Measurements from ENCODE around the gene SHISA9.
"Not testable (repeated sequence)": the region's sequence is repeated elsewhere in the genome, so short reads cannot be mapped to it uniquely, and the experiment has no call there.

Gene SHISA9

GRCh38 chr16:12900156-12900555, 1.2 kb upstream of the SHISA9 start:
- ATAC-seq = no peak
- DNase-seq = no peak

GRCh38 chr16:12900599-12901203, 697 bp upstream of the SHISA9 start:
- ATAC-seq (no peak), DNase-seq (no peak)

GRCh38 chr16:12901204-12901596, 198 bp upstream of the SHISA9 start:
- no peak for ATAC-seq

GRCh38 chr16:12902511-12903372, 1.3 kb downstream of the SHISA9 start:
- ATAC-seq (no peak), DNase-seq (no peak)

More at GRCh38 chr16:12901204-12901596, 198 bp upstream of the SHISA9 start:
- DNase-seq = no peak

- no peak for DNase-seq
Observed at GRCh38 chr16:12903407-12904328, 2.3 kb downstream of the SHISA9 start.

GRCh38 chr16:12904329-12904671, 2.9 kb downstream of the SHISA9 start:
- ATAC-seq (no peak), DNase-seq (no peak)

More at GRCh38 chr16:12903407-12904328, 2.3 kb downstream of the SHISA9 start:
- no peak for ATAC-seq

GRCh38 chr16:12906271-12906670, 4.9 kb downstream of the SHISA9 start:
- ATAC-seq (no peak), DNase-seq (no peak)

GRCh38 chr16:12906765-12907516, 5.5 kb downstream of the SHISA9 start:
- DNase-seq (no peak), ATAC-seq (no peak)

- ATAC-seq (no peak), DNase-seq (no peak)
Observed at GRCh38 chr16:12907670-12908233, 6.4 kb downstream of the SHISA9 start.

- DNase-seq (no peak), ATAC-seq (no peak)
Observed at GRCh38 chr16:12917246-12917645, 15.8 kb downstream of the SHISA9 start.

GRCh38 chr16:12917653-12918052, 16.3 kb downstream of the SHISA9 start:
- ATAC-seq (no peak), DNase-seq (no peak)

GRCh38 chr16:12920739-12921138, 19.3 kb downstream of the SHISA9 start:
- DNase-seq (no peak), ATAC-seq (no peak)

GRCh38 chr16:12923640-12924039, 22.2 kb downstream of the SHISA9 start:
- ATAC-seq, DNase-seq: not testable (repeated sequence)

- no peak for ATAC-seq
Observed at GRCh38 chr16:12925026-12925800, 23.8 kb downstream of the SHISA9 start.

GRCh38 chr16:12927591-12927990, 26.2 kb downstream of the SHISA9 start:
- DNase-seq (no peak), ATAC-seq (no peak)

More at GRCh38 chr16:12925026-12925800, 23.8 kb downstream of the SHISA9 start:
- no peak for DNase-seq

- no peak for DNase-seq
- ATAC-seq = no peak
Observed at GRCh38 chr16:12930881-12931280, 29.5 kb downstream of the SHISA9 start.

- DNase-seq = no peak
- ATAC-seq = no peak
Observed at GRCh38 chr16:12936391-12936790, 35.0 kb downstream of the SHISA9 start.

- no peak for DNase-seq
- no peak for ATAC-seq
Observed at GRCh38 chr16:12941896-12942295, 40.5 kb downstream of the SHISA9 start.

GRCh38 chr16:12942861-12943260, 41.5 kb downstream of the SHISA9 start:
- ATAC-seq = no peak
- no peak for DNase-seq

- no peak for DNase-seq
- no peak for ATAC-seq
Observed at GRCh38 chr16:12944300-12944699, 42.9 kb downstream of the SHISA9 start.

GRCh38 chr16:12951392-12951791, 50.0 kb downstream of the SHISA9 start:
- DNase-seq (no peak), ATAC-seq (no peak)

Measured in stimulated activated naive CD8-positive, alpha-beta T cell treated with anti-CD3 and anti-CD28 coated beads, Interleukin-15, Interleukin-2, amounts not matched to agents 100 U/mL and 50 U/mL, for 24 hours (primary cell).